ENCODE data around the gene PXMP4.

- no peak for TF ChIP-seq BCL6B (tag by site-specific recombination; IDR thresholded peaks at IDR 0.05)
- no peak for TF ChIP-seq ZNF830 (tag by site-specific recombination; IDR thresholded peaks at IDR 0.05; ENCODE audit: low read depth)
- no peak for TF ChIP-seq TCF7L2 (IDR thresholded peaks at IDR 0.05; ENCODE audit: borderline replicate concordance, low read depth, low read length)
Observed at GRCh38 chr20:33719989-33720709, at the start of gene PXMP4.

Data from HEK293 (cell line).